ENCODE results near the gene OR5J2.

DNA sequence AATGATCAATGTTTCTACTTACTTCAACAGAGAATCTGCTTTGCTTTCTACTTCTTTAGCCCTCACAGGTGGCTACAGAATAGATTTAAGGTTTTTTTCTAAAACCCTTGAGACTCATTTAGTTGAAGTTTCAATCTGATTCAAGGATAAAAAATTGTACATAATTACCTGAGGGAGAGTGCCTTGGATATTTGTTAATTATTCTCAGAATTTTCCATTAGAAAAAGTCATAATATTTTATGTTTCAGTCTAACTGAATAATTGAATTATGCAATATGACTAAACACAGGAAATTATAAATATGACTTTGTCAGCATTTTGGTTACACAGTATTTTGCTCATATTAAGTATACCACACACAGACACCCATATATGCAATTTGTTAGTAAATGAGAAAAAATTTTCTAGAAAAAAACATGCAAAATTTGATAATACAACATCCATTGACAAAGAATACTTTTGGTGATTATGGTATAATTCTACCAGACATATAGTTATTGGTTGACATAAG is 36.2 kb upstream of the OR5J2 start, which contains the start of gene OR8J3:
- TF ChIP-seq, protein P1, sequence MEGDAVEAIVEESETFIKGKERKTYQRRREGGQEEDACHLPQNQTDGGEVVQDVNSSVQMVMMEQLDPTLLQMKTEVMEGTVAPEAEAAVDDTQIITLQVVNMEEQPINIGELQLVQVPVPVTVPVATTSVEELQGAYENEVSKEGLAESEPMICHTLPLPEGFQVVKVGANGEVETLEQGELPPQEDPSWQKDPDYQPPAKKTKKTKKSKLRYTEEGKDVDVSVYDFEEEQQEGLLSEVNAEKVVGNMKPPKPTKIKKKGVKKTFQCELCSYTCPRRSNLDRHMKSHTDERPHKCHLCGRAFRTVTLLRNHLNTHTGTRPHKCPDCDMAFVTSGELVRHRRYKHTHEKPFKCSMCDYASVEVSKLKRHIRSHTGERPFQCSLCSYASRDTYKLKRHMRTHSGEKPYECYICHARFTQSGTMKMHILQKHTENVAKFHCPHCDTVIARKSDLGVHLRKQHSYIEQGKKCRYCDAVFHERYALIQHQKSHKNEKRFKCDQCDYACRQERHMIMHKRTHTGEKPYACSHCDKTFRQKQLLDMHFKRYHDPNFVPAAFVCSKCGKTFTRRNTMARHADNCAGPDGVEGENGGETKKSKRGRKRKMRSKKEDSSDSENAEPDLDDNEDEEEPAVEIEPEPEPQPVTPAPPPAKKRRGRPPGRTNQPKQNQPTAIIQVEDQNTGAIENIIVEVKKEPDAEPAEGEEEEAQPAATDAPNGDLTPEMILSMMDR (IDR thresholded peaks at IDR 0.05): no peak
- TF ChIP-seq POLR2A (IDR thresholded peaks at IDR 0.05): no peak

Data from Peyer's patch (tissue), 4 donors.